Caco-2 (cell line): ENCODE results near the gene NALCN. TPM values are rescaled to one million over a fixed set of nuclear protein-coding genes. Genes with fewer than 3 reads are reported as not detected.

ENCODE experiments used
- BruUV-seq: library from RNA; stranded (reverse); fragments of 400-500 nt; replicated peaks from 2 replicates; lab custom pipeline; 2021; lab: Mats Ljungman, UMichigan
- CTCF ChIA-PET: fragments of 300-600 bp; sonication (Branson Sonifier 250); formaldehyde crosslinking; loops from one replicate; lab custom pipeline; 2022; ENCODE audit warnings: antibody characterized with exemption; lab: Charles Lee
- POLR2A ChIA-PET: fragments of 300-600 bp; sonication (Branson Sonifier 250); formaldehyde crosslinking; loops from one replicate; lab custom pipeline; 2022; ENCODE audit warnings: antibody characterized with exemption; lab: Charles Lee
- DNase-seq, 2 experiments: peaks; one replicate each; pipeline versions ENCODE4 v3.0.0 to v3.0.0-alpha.2; 2020 to 2022
- H3K27me3 ChIP-seq: replicated peaks from 2 replicates; pipeline ENCODE4 v1.6.0; 2011; ENCODE audit warnings: low read length; ENCODE audit not compliant: control insufficient read depth, insufficient read depth
- H3K36me3 ChIP-seq: 2 replicates; pipeline ENCODE4 v1.5.1; 2011; ENCODE audit warnings: low read length; ENCODE audit not compliant: control insufficient read depth, insufficient read depth
- H3K4me1 ChIP-seq: fragments of 250-450 bp; sonication (Bioruptor Pico); 2 replicates; pipeline ENCODE4 v1.5.1; 2020; ENCODE audit warnings: mild to moderate bottlenecking
- H3K4me3 ChIP-seq: 2 replicates; pipeline ENCODE4 v1.5.1; 2011; ENCODE audit warnings: low read depth, mild to moderate bottlenecking, control low read depth, low read length
- H3K9me3 ChIP-seq: fragments of 250-450 bp; sonication (Bioruptor Pico); 2 replicates; pipeline ENCODE4 v1.5.1; 2020; ENCODE audit warnings: mild to moderate bottlenecking, moderate library complexity
- H3K27ac Mint-ChIP-seq: one replicate; pipeline ENCODE4 v1.8.0; 2022; ENCODE audit warnings: mixed read lengths; ENCODE audit not compliant: unreplicated experiment
- H3K27me3 Mint-ChIP-seq: one replicate; pipeline ENCODE4 v1.8.0; 2022; ENCODE audit warnings: mixed read lengths; ENCODE audit not compliant: insufficient read depth, unreplicated experiment
- H3K36me3 Mint-ChIP-seq: one replicate; pipeline ENCODE4 v1.8.0; 2022; ENCODE audit warnings: mild to moderate bottlenecking, mixed read lengths; ENCODE audit not compliant: insufficient read depth, unreplicated experiment
- H3K4me1 Mint-ChIP-seq: one replicate; pipeline ENCODE4 v1.8.0; 2022; ENCODE audit warnings: low read depth, mixed read lengths; ENCODE audit not compliant: unreplicated experiment
- H3K4me3 Mint-ChIP-seq: one replicate; pipeline ENCODE4 v1.8.0; 2022; ENCODE audit warnings: mild to moderate bottlenecking, moderate library complexity, mixed read lengths; ENCODE audit not compliant: unreplicated experiment
- H3K9me3 Mint-ChIP-seq: one replicate; pipeline ENCODE4 v1.8.0; 2022; ENCODE audit warnings: mixed read lengths; ENCODE audit not compliant: unreplicated experiment
- intact Hi-C: fragments of 100-400 bp; cut with micrococcal nuclease; formaldehyde crosslinking; loops from one replicate; pipeline ENCODE4 v1.10.0; 2022; ENCODE audit not compliant: unreplicated experiment
- total RNA-seq: library from RNA; stranded (reverse); gene quantifications from 2 replicates; pipeline ENCODE4 v1.2.3, GENCODE V29; 2022
- TF ChIP-seq, protein P1 (sequence below), 2 experiments: fragments of 200-600 bp in 1 of 2; IDR thresholded peaks; 1 replicate in 1 of 2; 2 replicates in 1 of 2; pipeline versions ENCODE4 v1.5.1 to v1.8.0; 2011 to 2022; ENCODE audit warnings: antibody characterized with exemption in 1 of 2, control low read depth in 1 of 2, inconsistent platforms in 1 of 2, low read depth in 1 of 2, low read length in 1 of 2, mild to moderate bottlenecking in 1 of 2, moderate library complexity in 1 of 2; ENCODE audit not compliant: insufficient read depth in 1 of 2, severe bottlenecking in 1 of 2, unreplicated experiment in 1 of 2

Gene NALCN
- total RNA-seq, 1 experiment from 2014 or later = not detected

DNA sequence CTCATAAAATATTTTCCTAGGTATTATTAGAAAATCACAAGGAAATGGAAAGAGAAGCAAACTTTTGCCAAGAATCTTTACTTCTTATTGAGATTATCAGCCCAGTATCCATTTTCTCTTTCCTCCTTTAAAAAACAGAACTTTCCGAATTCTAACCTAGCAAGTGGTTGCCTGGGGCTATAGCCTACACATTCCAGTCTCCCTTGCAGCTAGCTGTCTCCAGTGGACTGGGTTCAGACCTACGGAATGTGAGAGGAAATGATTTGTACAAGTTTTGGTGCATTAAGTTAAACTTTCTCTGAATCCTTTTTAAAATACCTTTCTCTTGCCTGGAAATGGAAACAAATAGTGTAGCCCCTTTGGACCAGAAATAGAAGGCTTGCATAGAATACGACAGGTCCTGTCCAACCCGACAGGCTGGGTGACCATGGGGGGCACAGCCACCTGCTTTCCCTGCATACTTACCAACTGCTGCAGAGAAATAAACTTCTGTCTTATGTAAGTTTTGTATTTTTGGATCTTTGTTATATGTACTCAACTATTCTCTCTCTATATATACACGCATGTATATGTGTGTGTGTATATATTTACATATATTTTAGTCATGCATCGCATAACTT, 185.9 kb downstream of the NALCN start:
- no peaks in the 10 kb centered on the region for H3K36me3 Mint-ChIP-seq

DNA sequence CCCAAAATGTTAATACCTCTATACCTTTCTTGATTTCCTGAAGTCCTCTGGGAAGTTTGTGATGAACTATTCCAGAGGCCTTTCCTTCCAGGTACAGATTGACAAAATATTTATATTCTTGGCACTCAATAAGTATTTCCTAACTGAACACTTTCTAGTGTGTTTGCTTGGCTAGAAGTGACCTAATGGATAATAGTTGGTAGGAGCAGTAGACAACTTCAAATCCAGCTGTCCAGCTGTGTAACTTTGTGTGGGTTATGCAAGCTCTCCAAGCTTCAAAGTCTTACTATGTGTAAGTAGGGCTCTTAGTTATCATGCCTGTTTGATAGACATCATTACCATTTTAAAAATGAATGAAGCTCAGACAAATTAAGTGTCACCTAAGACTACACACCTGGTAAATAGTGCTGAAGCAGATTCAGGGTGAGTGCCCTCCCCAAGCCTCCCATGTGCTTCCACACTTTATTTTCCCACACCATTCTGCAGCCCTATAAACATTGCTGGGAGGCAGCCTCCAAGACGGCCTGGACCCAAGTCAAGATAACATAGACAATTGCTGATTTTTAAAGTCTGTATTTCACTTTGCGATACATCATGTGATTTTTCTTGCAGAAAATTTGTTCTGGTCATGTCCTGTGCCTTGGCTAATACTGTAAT, 196.6 kb downstream of the NALCN start:
- BruUV-seq = no TSS peak

More for the DNA sequence above, 185.9 kb downstream of the NALCN start:
- Histone ChIP-seq H3K4me1 (no peaks in the 10 kb centered on the region), H3K27me3 (no peaks in the 10 kb centered on the region; the same call in 1 of the 2 replicates), H3K4me3 (no peak overlapping the region), H3K36me3 (no peaks in the 10 kb centered on the region), H3K9me3 (no peaks in the 10 kb centered on the region)
- no TSS peak for BruUV-seq
- ChIA-PET CTCF (no interaction called here), POLR2A (no interaction called here)
- no peak for DNase-seq
- intact Hi-C loops = no loop called here
- H3K9me3 Mint-ChIP-seq = no peaks in the 10 kb centered on the region
- no peaks in the 10 kb centered on the region for H3K4me1 Mint-ChIP-seq
- H3K27ac Mint-ChIP-seq = no peak overlapping the region
- H3K27me3 Mint-ChIP-seq = peaks cover 4% of the 10 kb centered on the region
- H3K4me3 Mint-ChIP-seq = no peak overlapping the region
- TF ChIP-seq, protein P1, sequence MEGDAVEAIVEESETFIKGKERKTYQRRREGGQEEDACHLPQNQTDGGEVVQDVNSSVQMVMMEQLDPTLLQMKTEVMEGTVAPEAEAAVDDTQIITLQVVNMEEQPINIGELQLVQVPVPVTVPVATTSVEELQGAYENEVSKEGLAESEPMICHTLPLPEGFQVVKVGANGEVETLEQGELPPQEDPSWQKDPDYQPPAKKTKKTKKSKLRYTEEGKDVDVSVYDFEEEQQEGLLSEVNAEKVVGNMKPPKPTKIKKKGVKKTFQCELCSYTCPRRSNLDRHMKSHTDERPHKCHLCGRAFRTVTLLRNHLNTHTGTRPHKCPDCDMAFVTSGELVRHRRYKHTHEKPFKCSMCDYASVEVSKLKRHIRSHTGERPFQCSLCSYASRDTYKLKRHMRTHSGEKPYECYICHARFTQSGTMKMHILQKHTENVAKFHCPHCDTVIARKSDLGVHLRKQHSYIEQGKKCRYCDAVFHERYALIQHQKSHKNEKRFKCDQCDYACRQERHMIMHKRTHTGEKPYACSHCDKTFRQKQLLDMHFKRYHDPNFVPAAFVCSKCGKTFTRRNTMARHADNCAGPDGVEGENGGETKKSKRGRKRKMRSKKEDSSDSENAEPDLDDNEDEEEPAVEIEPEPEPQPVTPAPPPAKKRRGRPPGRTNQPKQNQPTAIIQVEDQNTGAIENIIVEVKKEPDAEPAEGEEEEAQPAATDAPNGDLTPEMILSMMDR (IDR thresholded peaks at IDR 0.05; ENCODE audit: insufficient read depth in 1 of 2, low read depth in 1 of 2, low read length in 1 of 2, severe bottlenecking in 1 of 2, unreplicated experiment in 1 of 2) = no peak

DNA sequence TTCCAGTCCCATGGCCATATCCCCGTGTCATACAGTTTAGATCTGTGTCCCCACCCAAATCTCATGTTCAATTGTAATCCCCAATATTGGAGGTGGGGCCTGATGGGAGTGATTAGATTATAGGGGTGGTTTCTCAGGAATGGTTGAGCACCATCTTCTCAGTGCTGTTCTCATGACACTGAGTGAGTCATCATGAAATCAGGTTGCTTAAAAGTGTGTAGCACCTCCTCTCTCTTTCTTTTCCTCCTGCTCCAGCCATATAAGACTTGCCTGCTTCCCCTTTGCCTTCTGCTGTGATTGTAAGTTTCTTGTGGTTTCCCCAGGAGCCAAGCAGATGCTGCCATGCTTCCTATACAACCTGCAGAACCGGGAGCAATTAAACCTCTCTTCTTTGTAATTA, 197.8 kb downstream of the NALCN start:
- intact Hi-C loops = no loop called here
- H3K9me3 Mint-ChIP-seq = no peaks in the 10 kb centered on the region

More for the DNA sequence above, 196.6 kb downstream of the NALCN start:
- H3K36me3 Mint-ChIP-seq = no peaks in the 10 kb centered on the region
- ChIA-PET POLR2A (no interaction called here), CTCF (no interaction called here)
- Histone ChIP-seq H3K4me1 (no peaks in the 10 kb centered on the region), H3K27me3 (no peaks in the 10 kb centered on the region), H3K4me3 (no peak overlapping the region), H3K36me3 (no peaks in the 10 kb centered on the region), H3K9me3 (no peaks in the 10 kb centered on the region)
- H3K27me3 Mint-ChIP-seq = peaks cover 4% of the 10 kb centered on the region
- no peaks in the 10 kb centered on the region for H3K4me1 Mint-ChIP-seq
- no peak for DNase-seq
- H3K4me3 Mint-ChIP-seq = no peak overlapping the region
- H3K27ac Mint-ChIP-seq = no peak overlapping the region
- TF ChIP-seq, protein P1 (IDR thresholded peaks at IDR 0.05; ENCODE audit: insufficient read depth in 1 of 2, low read depth in 1 of 2, low read length in 1 of 2, severe bottlenecking in 1 of 2, unreplicated experiment in 1 of 2) = no peak
- intact Hi-C loops = no loop called here
- H3K9me3 Mint-ChIP-seq = no peaks in the 10 kb centered on the region

More for the DNA sequence above, 197.8 kb downstream of the NALCN start:
- Histone ChIP-seq H3K4me3 (no peak overlapping the region), H3K27me3 (no peaks in the 10 kb centered on the region), H3K36me3 (no peaks in the 10 kb centered on the region), H3K4me1 (no peaks in the 10 kb centered on the region), H3K9me3 (no peaks in the 10 kb centered on the region)
- TF ChIP-seq, protein P1 (IDR thresholded peaks at IDR 0.05; ENCODE audit: insufficient read depth in 1 of 2, low read depth in 1 of 2, low read length in 1 of 2, severe bottlenecking in 1 of 2, unreplicated experiment in 1 of 2) = no peak
- DNase-seq = no peak
- no peaks in the 10 kb centered on the region for H3K36me3 Mint-ChIP-seq
- no peak overlapping the region for H3K27ac Mint-ChIP-seq
- no peak overlapping the region for H3K4me3 Mint-ChIP-seq
- BruUV-seq = no TSS peak
- ChIA-PET CTCF (no interaction called here), POLR2A (no interaction called here)
- H3K27me3 Mint-ChIP-seq = peaks cover 4% of the 10 kb centered on the region
- H3K4me1 Mint-ChIP-seq = no peaks in the 10 kb centered on the region
